Limb (tissue), 2 donors: Measurements from ENCODE around the gene AOPEP.
"Not testable (repeated sequence)": the region's sequence is repeated elsewhere in the genome, so short reads cannot be mapped to it uniquely, and the experiment has no call there.

Experiments
- DNase-seq, 2 donors: peaks; one replicate each; pipeline ENCODE4 v3.0.0-alpha.2; 2016; ENCODE audit errors: extremely low spot score in 2 of 2

AOPEP gene

DNA sequence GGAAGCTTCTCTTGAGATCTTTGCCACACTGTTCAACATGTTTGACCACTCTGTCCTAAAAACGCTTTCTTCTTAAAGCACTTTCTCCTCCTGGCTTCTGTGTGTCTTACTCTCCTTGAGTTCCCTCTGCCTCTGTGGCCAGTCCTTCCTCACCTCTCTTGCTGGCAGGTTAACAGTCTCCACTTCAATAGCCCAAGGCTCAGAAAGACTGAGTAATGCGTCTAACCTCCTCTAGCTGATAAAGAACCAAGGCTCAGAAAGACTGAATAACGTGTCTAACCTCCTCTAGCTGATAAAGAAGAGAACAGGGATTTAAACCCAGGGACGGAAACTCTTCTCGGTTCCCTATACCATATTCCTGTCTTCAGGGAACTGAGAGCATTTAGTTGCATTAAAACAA lies 205.2 kb downstream of the AOPEP start:
- no peak for DNase-seq

GRCh38 chr9:94932652-94933510 lies 206.4 kb downstream of the AOPEP start:
- no peak for DNase-seq

GRCh38 chr9:94933511-94933828 lies 207.0 kb downstream of the AOPEP start:
- no peak for DNase-seq

DNA sequence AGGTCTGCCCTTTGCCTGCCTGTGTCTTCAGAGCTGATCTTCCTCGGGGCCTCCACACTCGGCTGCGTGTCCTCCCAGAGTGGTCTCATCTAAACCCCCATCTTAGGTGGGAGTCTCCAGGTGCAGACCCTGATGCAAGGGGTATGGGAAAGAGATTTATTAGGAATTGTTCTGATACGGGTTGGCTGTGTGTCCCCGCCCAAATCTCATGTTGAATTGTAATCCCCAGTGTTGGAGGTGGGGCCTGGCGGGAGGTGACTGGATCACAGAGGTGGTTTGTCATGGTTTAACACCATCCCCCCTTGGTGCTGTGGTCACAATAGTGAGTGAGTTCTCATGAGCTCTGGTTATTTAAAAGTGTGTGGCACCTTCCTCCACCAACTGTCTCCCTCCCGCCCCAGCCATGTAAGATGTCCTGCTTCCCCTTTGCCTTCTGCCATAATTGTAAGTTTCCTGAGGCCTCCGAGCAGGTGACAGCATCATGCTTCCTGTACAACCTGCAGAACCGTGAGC lies 208.4 kb downstream of the AOPEP start:
- no peak for DNase-seq

DNA sequence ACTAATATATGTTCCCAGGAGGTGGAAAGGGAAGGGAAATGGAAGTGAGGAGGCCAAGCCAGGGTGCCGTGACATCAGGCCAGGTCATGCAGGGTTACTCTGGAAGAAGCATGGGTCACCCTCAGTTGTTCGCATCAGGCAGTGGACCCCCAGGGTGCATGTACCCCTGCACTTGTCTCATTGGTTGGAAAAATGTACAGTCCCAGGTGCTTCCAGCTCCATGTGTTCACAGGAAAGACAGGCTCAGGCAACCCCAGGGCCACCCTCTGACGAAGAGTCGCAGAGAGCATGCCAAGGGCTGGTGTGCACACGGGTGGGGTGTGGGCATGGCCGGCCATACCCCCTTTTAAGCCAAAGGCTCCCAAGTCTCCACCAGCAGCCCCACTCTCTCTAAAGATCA lies 208.9 kb downstream of the AOPEP start:
- DNase-seq: no peak

GRCh38 chr9:94936419-94936818 lies 209.9 kb downstream of the AOPEP start:
- DNase-seq: no peak

- no peak for DNase-seq
These were observed 210.9 kb downstream of the AOPEP start for GRCh38 chr9:94937214-94937903.

- DNase-seq: no peak
These were observed 211.9 kb downstream of the AOPEP start for GRCh38 chr9:94938384-94938783.

- DNase-seq: not testable (repeated sequence)
These were observed 213.8 kb downstream of the AOPEP start for GRCh38 chr9:94940296-94940695.

DNA sequence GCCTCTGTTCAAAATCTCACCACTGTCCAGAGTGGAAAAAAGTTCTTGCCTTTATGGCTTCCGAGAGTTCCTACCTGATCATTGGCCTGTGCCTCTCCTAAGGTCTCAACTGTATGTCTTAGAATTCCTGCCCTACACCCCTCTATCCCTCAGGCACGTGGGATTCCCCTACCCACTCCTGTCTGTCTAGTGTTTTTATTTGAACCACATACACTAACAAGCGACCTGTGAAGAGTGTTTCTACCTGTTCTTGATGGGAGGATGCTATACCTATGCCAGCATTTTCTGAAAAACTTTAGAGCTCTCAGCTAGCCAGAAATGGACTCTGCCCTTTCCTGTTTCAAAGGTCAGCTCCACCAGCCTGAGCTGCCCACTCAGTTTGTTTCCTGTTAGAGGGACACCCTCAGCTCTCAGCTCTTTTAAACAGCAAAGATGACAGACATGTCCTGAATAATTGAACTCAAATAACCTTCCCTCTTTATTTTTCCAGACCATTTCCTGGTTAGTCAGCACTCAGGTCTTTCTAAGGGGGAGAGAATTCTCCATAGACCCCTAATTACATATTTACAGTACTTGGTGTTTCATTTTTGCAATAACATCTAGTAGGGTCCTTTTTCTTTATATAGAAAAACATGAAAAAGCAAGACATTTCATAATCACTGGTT lies 214.8 kb downstream of the AOPEP start:
- DNase-seq: no peak

DNA sequence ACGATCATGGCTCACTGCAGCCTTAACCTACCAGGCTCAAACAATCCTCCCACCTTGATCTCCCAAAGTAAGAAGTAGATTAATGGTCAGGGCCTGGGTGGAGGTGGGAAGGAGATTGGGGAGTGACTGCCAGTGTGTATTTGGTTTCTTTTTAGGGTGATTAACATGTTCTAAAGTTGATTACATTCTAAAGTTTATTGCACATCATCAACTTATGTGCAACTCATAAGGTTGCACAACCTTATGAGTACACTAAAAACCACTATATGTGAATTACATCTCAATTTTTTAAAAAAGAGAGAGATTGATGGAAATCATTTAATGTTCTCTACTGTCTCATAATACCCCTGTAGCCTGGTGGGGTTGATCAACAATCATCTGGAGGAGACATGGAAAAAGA lies 218.1 kb downstream of the AOPEP start:
- no peak for DNase-seq

DNA sequence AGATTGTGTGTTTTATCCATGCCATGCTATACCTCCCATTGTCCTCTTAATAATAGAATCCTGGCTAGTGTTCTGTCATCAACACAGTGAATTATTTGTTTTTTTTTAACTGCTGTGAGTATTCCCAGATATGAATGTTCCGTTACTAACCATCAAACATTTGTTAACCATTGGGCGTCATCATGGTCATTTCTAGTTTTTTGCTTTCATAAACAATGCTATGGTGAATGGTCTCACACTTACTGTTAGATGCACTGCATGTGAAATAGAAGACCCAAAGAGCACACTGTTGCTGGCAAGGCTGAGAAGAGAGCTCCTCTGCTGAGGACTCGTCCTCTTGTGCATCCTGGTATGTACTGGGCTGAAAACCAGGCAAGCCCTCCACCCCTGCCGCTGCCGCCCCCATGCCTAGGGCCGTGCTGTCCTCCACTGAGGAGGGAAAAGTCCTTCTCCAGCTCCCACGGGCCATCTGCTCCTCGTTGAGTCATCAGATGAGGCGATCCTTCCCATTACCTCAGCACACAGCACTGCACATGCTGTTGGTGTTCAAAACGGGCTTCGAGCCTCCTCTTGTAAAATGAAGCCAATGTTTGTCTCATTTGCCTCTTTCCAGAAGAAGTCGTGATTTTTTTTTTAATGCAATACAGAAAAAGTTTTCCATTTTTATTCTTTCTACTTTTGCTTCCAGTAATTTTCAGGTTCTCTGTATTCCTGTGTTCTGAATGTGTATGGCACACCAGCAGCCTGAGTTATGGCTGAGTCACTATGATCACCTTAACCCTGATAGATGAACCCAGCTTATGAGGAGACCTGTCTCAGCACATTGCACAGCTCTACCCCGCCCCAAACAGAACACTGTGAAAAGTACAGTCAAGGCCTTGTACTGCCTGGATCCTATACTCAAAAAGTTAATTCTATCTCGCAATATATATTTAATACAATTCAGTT lies 219.0 kb downstream of the AOPEP start:
- DNase-seq: peak in 1 of 2 donors; percentile 43

DNA sequence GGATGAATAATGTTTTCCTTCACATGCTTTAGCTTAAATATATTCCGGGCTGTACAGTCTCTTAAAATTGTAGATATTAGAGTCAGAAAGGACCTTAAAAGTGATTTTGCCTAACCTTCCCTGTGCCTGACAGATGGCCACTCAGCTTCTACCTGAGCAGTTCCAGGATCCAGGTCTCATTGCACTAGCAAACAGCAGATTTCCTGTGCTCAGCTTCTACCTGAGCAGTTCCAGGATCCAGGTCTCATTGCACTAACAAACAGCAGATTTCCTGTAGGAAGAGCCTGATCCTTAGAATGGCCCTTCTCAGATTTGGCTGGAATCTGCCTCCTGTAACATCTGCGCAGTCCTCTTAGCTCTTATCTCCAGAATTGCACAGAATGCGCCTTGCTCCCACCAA lies 219.8 kb downstream of the AOPEP start:
- DNase-seq: no peak

- DNase-seq: no peak
These were observed 222.2 kb downstream of the AOPEP start for GRCh38 chr9:94948567-94949235.

GRCh38 chr9:94949370-94949769 lies 222.9 kb downstream of the AOPEP start:
- DNase-seq: no peak

DNA sequence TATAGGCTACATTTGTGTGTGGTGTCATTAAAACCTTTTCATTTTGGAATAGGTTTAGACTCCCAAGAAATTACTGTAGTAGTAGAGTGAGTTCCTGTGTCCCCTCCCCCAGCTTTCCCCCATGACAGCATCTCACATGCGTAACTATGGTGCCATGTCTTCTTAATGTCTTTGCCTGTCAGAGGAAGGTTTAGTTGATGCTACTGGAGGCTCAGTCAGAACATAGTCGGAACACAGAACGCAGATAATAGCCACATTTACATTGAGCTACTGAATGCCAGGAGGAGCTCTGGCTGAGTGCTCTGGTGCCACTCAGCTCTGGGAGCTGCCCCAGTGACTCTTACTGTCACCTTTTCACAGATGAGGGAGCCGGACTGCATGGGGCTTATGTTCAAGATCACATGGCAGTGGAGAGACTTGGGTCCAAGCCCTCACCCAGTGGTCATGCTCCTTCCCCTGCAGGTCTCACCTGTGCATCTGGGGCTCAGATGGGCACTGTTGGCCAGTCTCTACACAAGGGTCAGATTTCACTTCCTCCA lies 223.6 kb downstream of the AOPEP start:
- no peak for DNase-seq

GRCh38 chr9:94950579-94951323 lies 224.3 kb downstream of the AOPEP start:
- DNase-seq: no peak

GRCh38 chr9:94951324-94952135 lies 225.0 kb downstream of the AOPEP start:
- DNase-seq: no peak
